Activated CD8-positive, alpha-beta memory T cell treated with anti-CD3 and anti-CD28 coated beads for 4 hours (primary cell): Measurements from ENCODE around the gene TALDO1.

ENCODE experiments used
- DNase-seq, 2 donors: peaks; one replicate each; pipeline ENCODE4 v3.0.0-alpha.2; 2020; ENCODE audit warnings: low read depth in 2 of 2

The TALDO1 gene

GRCh38 chr11:747158-748006, at the start of gene TALDO1:
Gene TALDO1 (plus strand): TSS chr11:747464. CDS start chr11:747482, 18 bp downstream.
- DNase-seq, result peak; percentile 51 to 63

- no peak for DNase-seq
These were observed 49.4 kb upstream of the TALDO1 start for GRCh38 chr11:697811-698311.

GRCh38 chr11:698493-699115, 48.7 kb upstream of the TALDO1 start:
- no peak for DNase-seq

- no peak for DNase-seq
These were observed 48.2 kb upstream of the TALDO1 start for GRCh38 chr11:699116-699508.

GRCh38 chr11:699753-700152, 47.5 kb upstream of the TALDO1 start:
- DNase-seq, result no peak

GRCh38 chr11:701741-702461, 45.4 kb upstream of the TALDO1 start:
- no peak for DNase-seq

- DNase-seq, result no peak
These were observed 44.5 kb upstream of the TALDO1 start for GRCh38 chr11:702462-703461.

- DNase-seq, result no peak
These were observed 43.8 kb upstream of the TALDO1 start for GRCh38 chr11:703506-703905.

- DNase-seq, result no peak
These were observed 43.0 kb upstream of the TALDO1 start for GRCh38 chr11:704228-704674.

GRCh38 chr11:704781-705645, 42.3 kb upstream of the TALDO1 start:
- no peak for DNase-seq

GRCh38 chr11:705646-706438, 41.4 kb upstream of the TALDO1 start, which contains the start of gene EPS8L2:
Gene EPS8L2 (plus strand): TSS chr11:706231. CDS start chr11:709408, 3,177 bp downstream.
- DNase-seq, result no peak

- no peak for DNase-seq
These were observed 40.8 kb upstream of the TALDO1 start for GRCh38 chr11:706439-706956.

GRCh38 chr11:706957-707816, 40.1 kb upstream of the TALDO1 start:
- no peak for DNase-seq

- no peak for DNase-seq
These were observed 39.3 kb upstream of the TALDO1 start for GRCh38 chr11:707817-708420.

GRCh38 chr11:708511-708910, 38.8 kb upstream of the TALDO1 start:
- no peak for DNase-seq

- DNase-seq, result no peak
These were observed 37.9 kb upstream of the TALDO1 start for GRCh38 chr11:709109-709997.
